Measurements from ENCODE around the gene KRCC1. TPM values are rescaled to one million over a fixed set of nuclear protein-coding genes. Genes with fewer than 3 reads are reported as not detected.

KRCC1 gene
- total and polyA plus RNA-seq, 8 donors: 7.0 to 48.0 (median 25.9) TPM

GRCh38 chr2:88092773-88093172 lies 37.2 kb upstream of the KRCC1 start:
- TF ChIP-seq, protein P1, sequence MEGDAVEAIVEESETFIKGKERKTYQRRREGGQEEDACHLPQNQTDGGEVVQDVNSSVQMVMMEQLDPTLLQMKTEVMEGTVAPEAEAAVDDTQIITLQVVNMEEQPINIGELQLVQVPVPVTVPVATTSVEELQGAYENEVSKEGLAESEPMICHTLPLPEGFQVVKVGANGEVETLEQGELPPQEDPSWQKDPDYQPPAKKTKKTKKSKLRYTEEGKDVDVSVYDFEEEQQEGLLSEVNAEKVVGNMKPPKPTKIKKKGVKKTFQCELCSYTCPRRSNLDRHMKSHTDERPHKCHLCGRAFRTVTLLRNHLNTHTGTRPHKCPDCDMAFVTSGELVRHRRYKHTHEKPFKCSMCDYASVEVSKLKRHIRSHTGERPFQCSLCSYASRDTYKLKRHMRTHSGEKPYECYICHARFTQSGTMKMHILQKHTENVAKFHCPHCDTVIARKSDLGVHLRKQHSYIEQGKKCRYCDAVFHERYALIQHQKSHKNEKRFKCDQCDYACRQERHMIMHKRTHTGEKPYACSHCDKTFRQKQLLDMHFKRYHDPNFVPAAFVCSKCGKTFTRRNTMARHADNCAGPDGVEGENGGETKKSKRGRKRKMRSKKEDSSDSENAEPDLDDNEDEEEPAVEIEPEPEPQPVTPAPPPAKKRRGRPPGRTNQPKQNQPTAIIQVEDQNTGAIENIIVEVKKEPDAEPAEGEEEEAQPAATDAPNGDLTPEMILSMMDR (IDR thresholded peaks at IDR 0.05): no peak
- no peak for TF ChIP-seq EP300 (IDR thresholded peaks at IDR 0.05)
- TF ChIP-seq POLR2AphosphoS5 (IDR thresholded peaks at IDR 0.05): no peak
- no peak for TF ChIP-seq POLR2A (IDR thresholded peaks at IDR 0.05)
- no peak for DNase-seq
- Histone ChIP-seq H3K36me3 (no peaks in the 10 kb centered on the region), H3K4me3 (no peak overlapping the region), H3K27me3 (no peaks in the 10 kb centered on the region), H3K4me1 (no peaks in the 10 kb centered on the region), H3K9me3 (no peaks in the 10 kb centered on the region), H3K27ac (no peak overlapping the region)
- intact Hi-C loops (cut with DNase I; ENCODE audit: low total_unique reads): no loop called here

GRCh38 chr2:88091943-88092342 lies 36.4 kb upstream of the KRCC1 start:
- no peak for TF ChIP-seq EP300 (IDR thresholded peaks at IDR 0.05)
- TF ChIP-seq, protein P1 (IDR thresholded peaks at IDR 0.05): no peak
- no peak for TF ChIP-seq POLR2AphosphoS5 (IDR thresholded peaks at IDR 0.05)
- no peak for TF ChIP-seq POLR2A (IDR thresholded peaks at IDR 0.05)
- H3K4me3 ChIP-seq: no peak overlapping the region
- intact Hi-C loops (cut with DNase I; ENCODE audit: low total_unique reads): no loop called here
- no peaks in the 10 kb centered on the region for H3K36me3 ChIP-seq
- no peak for DNase-seq
- H3K4me1 ChIP-seq: no peaks in the 10 kb centered on the region
- 52 to 88% (median 75%) methylated on average over 3 of the region's 3 CpGs for WGBS, 5 donors
- no peaks in the 10 kb centered on the region for H3K9me3 ChIP-seq
- H3K27me3 ChIP-seq: no peaks in the 10 kb centered on the region
- no peak overlapping the region for H3K27ac ChIP-seq

DNA sequence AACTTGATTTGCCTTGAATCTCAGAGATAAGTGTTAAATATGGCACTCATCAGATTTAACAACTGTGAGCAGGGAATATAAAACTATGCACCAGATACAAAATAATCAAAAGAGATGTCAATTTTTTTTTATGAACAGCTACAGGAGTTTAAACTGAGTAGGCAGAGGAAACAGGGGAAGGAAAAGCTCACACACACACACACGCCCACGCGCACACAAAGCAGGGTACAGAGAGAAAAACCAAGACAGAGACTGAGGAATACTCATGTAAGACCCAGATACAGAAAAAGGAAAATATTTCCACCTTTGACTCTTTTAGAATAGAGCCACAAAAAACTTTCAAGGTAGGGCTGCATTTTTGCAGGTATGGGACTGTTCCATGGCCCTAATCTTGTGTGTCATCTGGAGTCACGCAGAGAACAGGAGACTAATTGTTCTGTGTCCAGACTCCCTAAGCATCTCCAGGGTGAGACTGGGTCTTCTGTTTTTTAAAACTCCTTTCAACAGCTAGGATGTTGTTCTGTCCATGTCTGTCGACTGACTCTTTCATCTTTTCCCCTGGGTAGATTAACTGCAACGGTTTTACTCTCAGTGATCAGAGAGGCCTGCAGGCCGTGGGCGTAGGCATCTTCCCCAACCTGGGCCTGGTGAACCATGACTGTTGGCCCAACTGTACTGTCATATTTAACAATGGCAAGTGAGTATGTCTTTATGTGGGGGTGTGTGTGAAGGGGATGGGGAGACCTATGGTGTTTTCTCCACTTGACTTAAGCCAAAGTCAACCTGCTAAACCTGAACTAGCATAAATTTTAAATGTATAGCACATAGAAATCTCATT lies 35.1 kb upstream of the KRCC1 start:
- H3K27ac ChIP-seq: no peak overlapping the region
- no peak for DNase-seq
- no peaks in the 10 kb centered on the region for H3K9me3 ChIP-seq
- H3K27me3 ChIP-seq: no peaks in the 10 kb centered on the region
- WGBS, 5 donors: 75 to 85% (median 83%) methylated on average over 8 of the region's 8 CpGs
- no peak overlapping the region for H3K4me3 ChIP-seq
- H3K36me3 ChIP-seq: no peaks in the 10 kb centered on the region
- intact Hi-C loops (cut with DNase I; ENCODE audit: low total_unique reads): no loop called here
- TF ChIP-seq, protein P1 (IDR thresholded peaks at IDR 0.05): no peak
- TF ChIP-seq EP300 (IDR thresholded peaks at IDR 0.05) (no peak), POLR2AphosphoS5 (IDR thresholded peaks at IDR 0.05) (no peak), POLR2A (IDR thresholded peaks at IDR 0.05) (no peak)
- no peaks in the 10 kb centered on the region for H3K4me1 ChIP-seq

DNA sequence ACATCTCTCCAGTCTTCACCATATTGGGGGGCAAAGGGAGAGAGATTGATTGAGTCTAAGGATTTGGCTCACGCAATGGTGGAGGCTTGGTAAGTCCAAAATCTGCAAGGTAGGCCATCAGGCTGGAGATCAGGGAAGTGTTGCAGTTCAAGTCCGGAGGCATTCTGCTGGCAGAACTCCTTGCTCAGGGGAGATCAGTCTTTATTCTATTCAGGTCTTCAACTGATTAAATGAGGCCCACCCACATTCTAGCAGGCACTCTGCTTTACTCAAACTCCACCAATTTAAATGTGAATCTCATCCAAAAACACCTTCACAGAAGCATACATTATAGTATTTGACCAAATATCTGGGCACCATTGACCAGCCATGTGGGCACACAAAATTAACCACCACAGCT lies 33.4 kb upstream of the KRCC1 start:
- no peak for DNase-seq
- H3K9me3 ChIP-seq: no peaks in the 10 kb centered on the region
- intact Hi-C loops (cut with DNase I; ENCODE audit: low total_unique reads): no loop called here
- no peak overlapping the region for H3K27ac ChIP-seq
- no peak overlapping the region for H3K4me3 ChIP-seq
- H3K36me3 ChIP-seq: no peaks in the 10 kb centered on the region
- no peak for TF ChIP-seq POLR2A (IDR thresholded peaks at IDR 0.05)
- TF ChIP-seq EP300 (IDR thresholded peaks at IDR 0.05): no peak
- TF ChIP-seq, protein P1 (IDR thresholded peaks at IDR 0.05): no peak
- no peak for TF ChIP-seq POLR2AphosphoS5 (IDR thresholded peaks at IDR 0.05)
- no peaks in the 10 kb centered on the region for H3K27me3 ChIP-seq
- 82 to 100% (median 97%) methylated on average over 2 of the region's 2 CpGs for WGBS, 5 donors
- no peaks in the 10 kb centered on the region for H3K4me1 ChIP-seq

All from stomach (tissue), 9 donors.